Muscle layer of colon (tissue), 2 donors: Measurements from ENCODE around the gene PALLD.
"Not testable (repeated sequence)": the region's sequence is repeated elsewhere in the genome, so short reads cannot be mapped to it uniquely, and the experiment has no call there.

Source experiments
- H3K27ac ChIP-seq: one replicate; pipeline ENCODE4 v1.7.0; 2013; ENCODE audit warnings: low read depth, mild to moderate bottlenecking, low read length, moderate library complexity
- H3K27me3 ChIP-seq, 2 donors: one replicate each; pipeline ENCODE4 v1.7.0; 2013; ENCODE audit warnings: low read length in 2 of 2, mild to moderate bottlenecking in 2 of 2; ENCODE audit not compliant: insufficient read depth in 2 of 2, control insufficient read depth in 1 of 2
- H3K36me3 ChIP-seq: one replicate; pipeline ENCODE4 v1.7.0; 2013; ENCODE audit warnings: mild to moderate bottlenecking, low read length; ENCODE audit not compliant: insufficient read depth
- H3K4me1 ChIP-seq: one replicate; pipeline ENCODE4 v1.7.0; 2013; ENCODE audit warnings: mild to moderate bottlenecking, low read length; ENCODE audit not compliant: insufficient read depth
- H3K4me3 ChIP-seq, 2 donors: one replicate each; pipeline ENCODE4 v1.7.0; 2013; ENCODE audit warnings: low read length in 2 of 2, low read depth in 1 of 2, mild to moderate bottlenecking in 1 of 2, moderate library complexity in 1 of 2
- H3K9ac ChIP-seq: one replicate; pipeline ENCODE4 v1.7.0; 2013; ENCODE audit warnings: low read length
- H3K9me3 ChIP-seq: one replicate; pipeline ENCODE4 v1.7.0; 2013; ENCODE audit warnings: mild to moderate bottlenecking, low read length
- donor health status: abdominal sarcoma.
- donor health status: Adenocarcinoma of cecum.

Gene PALLD

DNA sequence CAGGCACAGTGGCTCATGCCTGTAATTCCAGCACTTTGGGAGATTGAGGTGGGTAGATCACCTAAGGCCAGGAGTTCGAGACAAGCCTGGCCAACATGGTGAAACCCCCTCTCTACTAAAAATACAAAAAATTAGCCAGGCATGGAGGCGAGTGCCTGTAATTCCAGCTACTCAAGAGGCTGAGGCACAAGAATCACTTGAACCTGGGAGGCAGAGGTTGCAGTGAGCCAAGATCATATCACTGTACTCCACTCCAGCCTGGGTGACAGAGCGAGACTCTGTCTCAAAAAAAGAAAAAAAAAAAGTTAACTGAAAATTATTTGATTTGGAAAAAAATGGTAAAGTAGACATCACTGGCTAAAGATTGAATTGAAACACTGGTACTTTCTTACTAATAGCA, 17.0 kb downstream of the PALLD start:
- H3K9ac ChIP-seq, H3K36me3 ChIP-seq, H3K4me1 ChIP-seq, H3K9me3 ChIP-seq, H3K4me3 ChIP-seq, H3K27me3 ChIP-seq, H3K27ac ChIP-seq: not testable (repeated sequence)

DNA sequence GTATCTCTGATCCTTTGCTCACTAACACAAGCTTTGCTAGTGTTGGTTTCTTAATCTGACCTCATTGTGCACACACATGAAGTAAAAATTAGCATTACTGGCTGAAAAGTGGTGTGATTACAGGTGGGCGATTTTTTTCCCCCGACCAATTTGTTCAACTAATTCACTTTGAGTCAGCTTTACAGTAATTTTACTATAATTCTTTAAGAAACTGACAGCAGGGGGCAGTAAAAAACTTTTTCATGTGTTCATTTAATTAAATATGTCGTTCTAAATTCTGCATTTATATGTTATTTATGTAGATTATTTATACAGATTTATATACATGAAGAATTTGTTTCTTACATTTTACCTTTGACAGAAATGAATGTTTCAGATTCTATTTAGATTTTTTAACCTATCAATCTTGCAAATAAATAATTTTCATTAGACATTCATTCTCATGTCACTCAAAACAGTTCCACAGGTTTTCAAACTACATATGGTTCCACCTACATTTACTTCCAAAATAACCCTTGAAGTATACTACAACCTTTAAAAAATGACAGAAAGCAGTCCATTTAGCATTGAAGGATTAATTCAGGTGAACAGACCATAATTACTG, 17.5 kb downstream of the PALLD start:
- no peak overlapping the region for H3K27ac ChIP-seq
- H3K27me3 ChIP-seq = no peaks in the 10 kb centered on the region
- no peak overlapping the region for H3K4me3 ChIP-seq
- H3K4me1 ChIP-seq = peaks cover 4% of the 10 kb centered on the region
- no peaks in the 10 kb centered on the region for H3K9me3 ChIP-seq
- H3K36me3 ChIP-seq = no peaks in the 10 kb centered on the region
- H3K9ac ChIP-seq = no peak overlapping the region

GRCh38 chr4:168515222-168516011, 18.6 kb downstream of the PALLD start:
- no peaks in the 10 kb centered on the region for H3K36me3 ChIP-seq
- no peak overlapping the region for H3K4me3 ChIP-seq
- no peak overlapping the region for H3K9ac ChIP-seq
- H3K27me3 ChIP-seq = no peaks in the 10 kb centered on the region
- H3K4me1 ChIP-seq = peaks cover 4% of the 10 kb centered on the region
- H3K9me3 ChIP-seq = no peaks in the 10 kb centered on the region
- no peak overlapping the region for H3K27ac ChIP-seq

DNA sequence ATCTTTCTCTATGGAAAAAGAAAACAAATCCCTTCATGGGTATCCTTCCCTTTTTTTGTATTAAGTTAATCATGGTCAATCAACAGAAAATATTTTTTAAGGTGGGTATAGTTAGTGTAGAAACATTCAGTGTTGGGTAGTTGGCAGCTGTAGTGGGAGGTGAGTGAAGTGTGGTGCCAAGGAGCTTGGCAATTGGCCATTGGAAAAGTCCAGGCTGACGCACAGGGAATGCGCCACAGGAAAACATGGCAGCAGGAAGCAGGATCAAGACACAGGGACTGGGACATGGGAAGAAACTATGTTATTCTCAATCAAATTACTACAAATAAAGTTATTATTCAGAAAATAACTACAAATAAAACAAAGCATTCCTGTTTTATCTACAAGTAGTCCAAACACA, 20.0 kb downstream of the PALLD start:
- no peak overlapping the region for H3K27ac ChIP-seq
- peaks cover 4% of the 10 kb centered on the region for H3K4me1 ChIP-seq

DNA sequence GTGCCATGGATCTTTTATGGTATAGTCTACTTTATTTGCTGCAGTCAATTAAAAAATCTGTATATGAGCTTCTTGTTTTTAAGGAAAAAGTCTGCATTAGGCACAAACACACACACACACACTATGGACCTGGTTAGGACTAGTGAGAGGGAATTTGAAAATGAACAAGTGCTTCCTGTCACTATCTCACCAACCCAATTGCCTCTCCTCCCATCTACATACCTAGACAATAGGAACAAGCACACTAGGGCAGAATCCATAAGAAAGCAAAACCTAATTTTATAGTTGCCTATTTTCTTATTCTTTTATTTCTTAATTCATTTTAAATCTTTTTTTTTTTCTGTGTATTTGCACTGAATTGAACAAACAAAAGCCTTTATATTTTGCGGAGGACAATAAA, 22.7 kb downstream of the PALLD start:
- H3K9ac ChIP-seq = no peak overlapping the region
- H3K27me3 ChIP-seq = no peaks in the 10 kb centered on the region
- no peak overlapping the region for H3K27ac ChIP-seq
- no peaks in the 10 kb centered on the region for H3K36me3 ChIP-seq
- no peak overlapping the region for H3K4me3 ChIP-seq
- no peaks in the 10 kb centered on the region for H3K9me3 ChIP-seq
- peaks cover 3% of the 10 kb centered on the region for H3K4me1 ChIP-seq

More for the DNA sequence above, 20.0 kb downstream of the PALLD start:
- no peaks in the 10 kb centered on the region for H3K36me3 ChIP-seq
- H3K27me3 ChIP-seq = no peaks in the 10 kb centered on the region
- H3K4me3 ChIP-seq = no peak overlapping the region
- H3K9me3 ChIP-seq = no peaks in the 10 kb centered on the region
- no peak overlapping the region for H3K9ac ChIP-seq

GRCh38 chr4:168521721-168522120, 24.9 kb downstream of the PALLD start:
- H3K36me3 ChIP-seq = no peaks in the 10 kb centered on the region
- no peak overlapping the region for H3K27ac ChIP-seq
- H3K4me3 ChIP-seq = no peak overlapping the region

DNA sequence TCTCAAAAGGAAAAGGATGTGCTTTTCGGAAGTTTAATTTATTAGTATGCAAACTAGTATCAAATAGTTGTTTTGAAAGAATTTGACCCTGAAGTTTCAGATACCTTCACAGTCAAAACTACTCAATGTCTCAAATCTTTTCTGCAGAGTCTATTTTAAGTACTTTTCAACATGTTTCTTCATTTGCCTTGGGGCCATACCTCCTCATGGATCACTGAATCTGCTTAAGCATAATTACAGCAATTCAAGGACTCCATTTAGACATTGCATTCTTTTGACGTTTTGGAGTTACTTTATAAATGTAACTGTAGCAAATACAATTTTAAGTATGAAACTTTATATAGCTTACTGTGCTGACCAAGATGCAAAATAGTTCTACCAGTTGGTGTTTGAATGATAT, 25.5 kb downstream of the PALLD start:
- Histone ChIP-seq H3K9ac (no peak overlapping the region), H3K4me1 (no peaks in the 10 kb centered on the region), H3K27ac (no peak overlapping the region), H3K27me3 (no peaks in the 10 kb centered on the region), H3K9me3 (no peaks in the 10 kb centered on the region), H3K4me3 (no peak overlapping the region), H3K36me3 (no peaks in the 10 kb centered on the region)

More at GRCh38 chr4:168521721-168522120, 24.9 kb downstream of the PALLD start:
- Histone ChIP-seq H3K27me3 (no peaks in the 10 kb centered on the region), H3K9me3 (no peaks in the 10 kb centered on the region), H3K4me1 (no peaks in the 10 kb centered on the region), H3K9ac (no peak overlapping the region)

- Histone ChIP-seq H3K4me1 (no peaks in the 10 kb centered on the region), H3K27ac (no peak overlapping the region), H3K27me3 (no peaks in the 10 kb centered on the region), H3K36me3 (no peaks in the 10 kb centered on the region), H3K4me3 (no peak overlapping the region), H3K9ac (no peak overlapping the region), H3K9me3 (no peaks in the 10 kb centered on the region)
Measured at GRCh38 chr4:168522829-168523489, 26.1 kb downstream of the PALLD start.

- Histone ChIP-seq H3K4me1 (no peaks in the 10 kb centered on the region), H3K4me3 (no peak overlapping the region), H3K27ac (no peak overlapping the region), H3K36me3 (no peaks in the 10 kb centered on the region), H3K9ac (no peak overlapping the region), H3K27me3 (no peaks in the 10 kb centered on the region), H3K9me3 (no peaks in the 10 kb centered on the region)
Measured at GRCh38 chr4:168524006-168524405, 27.2 kb downstream of the PALLD start.

- no peaks in the 10 kb centered on the region for H3K4me1 ChIP-seq
- no peaks in the 10 kb centered on the region for H3K27me3 ChIP-seq
- H3K27ac ChIP-seq = no peak overlapping the region
- H3K36me3 ChIP-seq = no peaks in the 10 kb centered on the region
- no peaks in the 10 kb centered on the region for H3K9me3 ChIP-seq
- H3K9ac ChIP-seq = no peak overlapping the region
- H3K4me3 ChIP-seq = no peak overlapping the region
Measured at GRCh38 chr4:168524897-168525296, 28.0 kb downstream of the PALLD start.

GRCh38 chr4:168527560-168527959, 30.7 kb downstream of the PALLD start:
- H3K4me3 ChIP-seq = no peak overlapping the region
- H3K9ac ChIP-seq = no peak overlapping the region
- no peaks in the 10 kb centered on the region for H3K4me1 ChIP-seq

More at GRCh38 chr4:168527560-168527959, 30.7 kb downstream of the PALLD start:
- H3K36me3 ChIP-seq = no peaks in the 10 kb centered on the region
- no peaks in the 10 kb centered on the region for H3K9me3 ChIP-seq
- no peaks in the 10 kb centered on the region for H3K27me3 ChIP-seq
- H3K27ac ChIP-seq = no peak overlapping the region
